GM10847 (cell line): Measurements from ENCODE around the gene ABCA2.

Experiments
- POLR2A ChIP-seq: IDR thresholded peaks from 2 replicates; pipeline ENCODE4 v1.6.1; 2011; ENCODE audit not compliant: insufficient read length; ENCODE audit errors: extremely low read depth

ABCA2 gene

GRCh38 chr9:137053944-137054931 lies 26.2 kb upstream of the ABCA2 start, which contains the start of gene ENTPD2:
Gene ENTPD2, minus strand, starts transcription at chr9:137054061. Its CDS starts 64 bp downstream, at chr9:137053997.
- TF ChIP-seq POLR2A, result no peak

GRCh38 chr9:137052998-137053943 lies 25.2 kb upstream of the ABCA2 start:
- TF ChIP-seq POLR2A, result no peak

- no peak for TF ChIP-seq POLR2A
Observed at GRCh38 chr9:137052293-137052692, 24.3 kb upstream of the ABCA2 start.

GRCh38 chr9:137051145-137051724 lies 23.2 kb upstream of the ABCA2 start:
- no peak for TF ChIP-seq POLR2A

GRCh38 chr9:137050570-137050969 lies 22.5 kb upstream of the ABCA2 start:
- TF ChIP-seq POLR2A, result no peak

GRCh38 chr9:137049544-137050449 lies 21.8 kb upstream of the ABCA2 start:
- TF ChIP-seq POLR2A, result no peak

- no peak for TF ChIP-seq POLR2A
Observed at GRCh38 chr9:137048655-137049543, 20.9 kb upstream of the ABCA2 start.

GRCh38 chr9:137046088-137046787 lies 18.2 kb upstream of the ABCA2 start, which contains the start of gene NPDC1:
Gene NPDC1, minus strand, starts transcription at chr9:137046177. Its CDS starts 188 bp downstream, at chr9:137045989.
- no peak for TF ChIP-seq POLR2A

GRCh38 chr9:137045294-137046087 lies 17.5 kb upstream of the ABCA2 start:
- TF ChIP-seq POLR2A, result no peak

- TF ChIP-seq POLR2A, result no peak
Observed at GRCh38 chr9:137044502-137045177, 16.6 kb upstream of the ABCA2 start.

- no peak for TF ChIP-seq POLR2A
Observed at GRCh38 chr9:137044037-137044436, 16.0 kb upstream of the ABCA2 start.
